ENCODE data around the gene FNBP1. TPM values are rescaled to one million over a fixed set of nuclear protein-coding genes. Genes with fewer than 3 reads are reported as not detected.

FNBP1 gene
- total and polyA plus RNA-seq, 3 donors from 2014 or later = 37.9 to 89.2 (median 76.6) TPM

DNA sequence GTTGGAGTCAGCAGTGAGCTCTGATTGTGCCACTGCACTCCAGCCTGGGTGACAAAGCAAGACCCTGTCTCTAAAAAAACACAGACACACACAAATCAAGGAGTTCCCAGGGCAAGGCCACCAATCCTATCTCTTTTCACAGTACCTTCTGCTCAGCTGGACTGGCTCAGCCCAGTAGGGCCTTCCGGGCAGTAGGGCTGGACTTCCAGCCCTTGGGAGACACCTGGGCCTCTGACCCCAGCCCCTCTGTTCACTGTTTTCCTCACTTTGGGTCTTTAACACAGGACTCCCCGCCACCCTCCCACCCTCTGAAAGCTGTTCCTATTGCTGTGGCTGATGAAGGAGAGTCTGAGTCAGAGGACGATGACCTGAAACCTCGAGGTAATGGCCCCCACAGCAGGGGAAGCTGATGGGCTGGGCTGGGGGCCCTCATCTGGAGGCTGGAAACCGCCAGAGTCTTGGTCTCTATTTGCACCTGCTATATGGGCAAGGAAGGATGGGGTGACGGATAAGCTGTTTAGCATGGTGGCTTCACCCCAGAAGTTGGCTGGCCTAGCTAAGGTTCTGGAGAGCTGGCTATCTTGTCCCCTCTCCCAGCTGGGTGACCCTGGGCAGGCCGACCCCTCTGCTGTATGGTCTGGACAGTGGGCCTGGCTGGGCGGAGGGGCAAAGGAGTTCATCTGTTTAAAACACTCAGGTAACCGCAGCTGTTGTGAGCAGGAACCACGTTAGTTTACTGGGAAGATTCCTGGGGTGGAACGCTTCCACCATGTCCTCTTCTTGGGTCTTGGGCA, 182.1 kb downstream of the FNBP1 start:
- no peak overlapping the region for H3K4me3 ChIP-seq
- no peaks in the 10 kb centered on the region for H3K9me3 ChIP-seq
- DNase-seq = no peak
- intact Hi-C loops (cut with DNase I; ENCODE audit: low total_unique reads) = no loop called here
- TF ChIP-seq CTCF (IDR thresholded peaks at IDR 0.05) = no peak
- TF ChIP-seq POLR2A (IDR thresholded peaks at IDR 0.05) = no peak
- H3K36me3 ChIP-seq (ENCODE audit: low read depth, missing control alignments) = no peaks in the 10 kb centered on the region
- H3K27ac ChIP-seq = no peak overlapping the region
- H3K4me1 ChIP-seq = no peaks in the 10 kb centered on the region
- H3K27me3 ChIP-seq = no peaks in the 10 kb centered on the region
- 75 to 85% methylated on average over 9 to 11 of the region's 11 CpGs for WGBS, 2 donors

DNA sequence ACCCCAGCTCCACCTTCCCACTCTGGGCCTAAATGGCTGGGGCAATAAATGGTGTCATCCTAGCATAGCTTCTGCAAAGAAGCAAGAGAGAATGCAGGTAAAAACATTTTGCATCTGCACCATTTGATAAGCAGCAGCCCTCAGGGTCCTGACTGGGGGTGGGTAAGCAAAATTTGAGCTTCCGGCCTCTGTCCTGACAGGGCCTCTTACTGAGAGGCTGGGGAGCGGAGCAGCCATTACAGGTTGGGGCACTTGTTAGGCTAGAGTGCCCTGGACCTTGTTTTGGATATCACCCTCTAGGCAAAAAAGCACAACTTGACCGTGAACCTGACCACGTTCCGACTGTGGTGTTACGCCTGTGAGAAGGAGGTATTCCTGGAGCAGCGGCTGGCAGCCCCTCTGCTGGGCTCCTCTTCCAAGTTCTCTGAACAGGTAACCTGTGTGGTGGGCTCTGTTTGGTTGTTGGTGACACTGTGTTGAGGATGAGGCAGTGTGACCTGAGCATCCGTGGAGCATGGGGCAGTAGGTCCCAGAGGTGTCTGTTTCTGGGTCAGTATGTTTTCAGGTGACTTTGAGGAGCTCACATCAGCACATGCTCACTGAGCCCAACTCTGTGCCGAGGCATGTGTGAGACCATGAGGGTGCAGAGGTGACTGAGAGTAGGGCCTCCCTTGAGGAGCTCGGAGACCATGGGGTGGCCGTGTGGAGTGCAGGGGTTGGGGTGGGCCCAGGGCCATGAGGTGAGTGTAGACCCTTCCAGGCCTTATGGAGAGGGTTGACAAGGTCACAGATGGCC, 184.6 kb downstream of the FNBP1 start:
- Histone ChIP-seq H3K4me1 (no peaks in the 10 kb centered on the region), H3K4me3 (no peak overlapping the region), H3K9me3 (no peaks in the 10 kb centered on the region), H3K27ac (no peak overlapping the region), H3K36me3 (ENCODE audit: low read depth, missing control alignments) (no peaks in the 10 kb centered on the region), H3K27me3 (no peaks in the 10 kb centered on the region)
- TF ChIP-seq CTCF (IDR thresholded peaks at IDR 0.05) (no peak), POLR2A (IDR thresholded peaks at IDR 0.05) (no peak)
- DNase-seq = no peak
- intact Hi-C loops (cut with DNase I; ENCODE audit: low total_unique reads) = no loop called here
- 86% methylated on average over 11 of the region's 11 CpGs for WGBS, 2 donors

DNA sequence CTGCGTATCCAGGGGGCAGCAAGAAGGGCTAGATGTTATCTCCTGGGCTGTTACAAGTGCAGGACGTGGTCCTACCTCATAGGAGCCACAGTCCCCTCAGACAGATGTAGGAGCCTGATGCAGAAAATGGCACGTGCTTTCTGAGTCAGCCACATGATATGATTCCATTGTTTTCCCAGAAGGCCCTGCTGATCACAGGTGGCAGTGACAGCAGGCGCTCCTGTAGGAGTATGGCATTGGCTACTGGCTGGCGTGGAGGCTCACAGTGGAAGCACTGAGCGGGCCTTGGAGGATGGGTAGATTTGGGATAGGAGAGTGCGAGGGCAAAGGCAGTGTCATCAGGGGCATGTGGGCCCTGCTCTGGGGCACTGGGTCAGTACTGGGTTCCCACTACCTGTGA, 185.8 kb downstream of the FNBP1 start:
- DNase-seq = no peak

GRCh38 chr9:129854588-129855110, 188.3 kb downstream of the FNBP1 start:
- Histone ChIP-seq H3K4me1 (no peaks in the 10 kb centered on the region), H3K27ac (no peak overlapping the region), H3K36me3 (ENCODE audit: low read depth, missing control alignments) (no peaks in the 10 kb centered on the region), H3K4me3 (no peak overlapping the region), H3K27me3 (no peaks in the 10 kb centered on the region), H3K9me3 (no peaks in the 10 kb centered on the region)
- intact Hi-C loops (cut with DNase I; ENCODE audit: low total_unique reads) = no loop called here
- TF ChIP-seq CTCF (IDR thresholded peaks at IDR 0.05) = no peak
- TF ChIP-seq POLR2A (IDR thresholded peaks at IDR 0.05) = no peak
- DNase-seq = no peak
- WGBS, 2 donors = 95 to 97% methylated on average over 4 of the region's 4 CpGs

More for the DNA sequence above, 185.8 kb downstream of the FNBP1 start:
- Histone ChIP-seq H3K9me3 (no peaks in the 10 kb centered on the region), H3K4me1 (no peaks in the 10 kb centered on the region), H3K4me3 (no peak overlapping the region), H3K36me3 (ENCODE audit: low read depth, missing control alignments) (no peaks in the 10 kb centered on the region), H3K27ac (no peak overlapping the region), H3K27me3 (no peaks in the 10 kb centered on the region)
- 86 to 97% methylated on average over 3 to 7 of the region's 7 CpGs for WGBS, 2 donors
- TF ChIP-seq CTCF (IDR thresholded peaks at IDR 0.05) (no peak), POLR2A (IDR thresholded peaks at IDR 0.05) (no peak)
- intact Hi-C loops (cut with DNase I; ENCODE audit: low total_unique reads) = no loop called here
